Activated CD8-positive, alpha-beta memory T cell treated with anti-CD3 and anti-CD28 coated beads for 36 hours (primary cell): ENCODE results near the gene CACNA1I. TPM values are rescaled to one million over a fixed set of nuclear protein-coding genes. Genes with fewer than 3 reads are reported as not detected.

ENCODE experiments used
- CTCF ChIA-PET: fragments of 350-600 bp; sonication (Branson Sonifier 250); formaldehyde crosslinking; loops from one replicate; lab custom pipeline; 2021; ENCODE audit warnings: antibody characterized with exemption; lab: Charles Lee
- POLR2A ChIA-PET: fragments of 350-600 bp; sonication (Branson Sonifier 250); formaldehyde crosslinking; loops from one replicate; lab custom pipeline; 2021; ENCODE audit warnings: antibody characterized with exemption; lab: Charles Lee
- total RNA-seq, 2 experiments: library from RNA; stranded (reverse); gene quantifications; one replicate each; pipeline ENCODE4 v1.2.3, GENCODE V29; 2021

Gene CACNA1I
- total RNA-seq, 2 experiments from 2014 or later = 0.19 TPM

DNA sequence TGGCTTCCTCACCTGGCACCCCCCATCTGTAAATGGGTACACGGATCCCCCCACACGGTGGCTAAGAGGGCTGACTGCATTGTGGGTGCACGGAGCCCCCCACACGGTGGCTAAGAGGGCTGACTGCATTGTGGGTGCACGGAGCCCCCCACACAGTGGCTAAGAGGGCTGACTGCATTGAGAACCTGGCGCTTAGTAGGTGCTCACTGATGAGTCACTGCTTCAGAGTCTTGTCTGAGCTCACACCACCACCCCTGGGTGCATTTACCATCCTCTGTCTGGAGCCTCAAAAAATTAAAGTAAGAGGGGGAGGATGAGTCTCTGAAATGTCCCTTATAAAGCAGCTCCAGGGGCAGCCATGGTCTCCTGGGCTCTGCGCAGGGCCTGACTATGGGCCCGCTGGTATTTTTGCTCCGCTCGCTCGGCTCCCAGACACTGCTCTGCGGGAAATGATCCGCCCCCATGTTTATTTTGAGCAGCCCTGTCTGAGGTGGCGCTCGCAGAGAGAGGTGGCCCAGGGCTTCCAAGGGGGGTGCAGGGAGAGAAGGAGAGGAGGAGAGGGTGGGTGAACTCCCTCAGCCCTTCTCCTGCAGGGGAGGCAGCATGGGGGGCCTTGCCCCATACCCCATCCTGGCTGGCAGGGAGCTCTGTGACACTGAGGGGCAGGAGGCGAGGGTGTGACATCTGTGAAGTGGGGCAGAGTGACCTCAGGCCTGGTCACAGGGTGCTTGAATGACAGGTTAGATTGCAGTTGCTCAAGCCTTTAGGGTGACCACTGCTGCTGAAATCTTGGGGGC, 82.6 kb downstream of the CACNA1I start:
- POLR2A ChIA-PET = no interaction called here
- CTCF ChIA-PET = no interaction called here

DNA sequence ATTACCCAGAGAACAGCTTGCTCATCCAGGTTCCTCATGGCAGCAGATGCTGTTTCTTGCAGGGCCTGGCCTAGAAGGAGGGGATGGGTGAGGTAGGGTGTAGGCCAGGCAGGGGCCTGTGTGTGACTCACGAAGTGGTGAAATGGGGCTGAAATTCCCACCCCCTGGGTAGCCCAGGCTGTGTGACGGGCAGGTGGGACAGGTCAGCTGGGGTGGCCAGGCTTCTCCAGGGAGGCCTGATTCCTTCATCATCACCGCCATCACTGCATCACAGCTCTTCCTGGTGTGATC, 83.2 kb downstream of the CACNA1I start:
- ChIA-PET POLR2A (no interaction called here), CTCF (no interaction called here)

DNA sequence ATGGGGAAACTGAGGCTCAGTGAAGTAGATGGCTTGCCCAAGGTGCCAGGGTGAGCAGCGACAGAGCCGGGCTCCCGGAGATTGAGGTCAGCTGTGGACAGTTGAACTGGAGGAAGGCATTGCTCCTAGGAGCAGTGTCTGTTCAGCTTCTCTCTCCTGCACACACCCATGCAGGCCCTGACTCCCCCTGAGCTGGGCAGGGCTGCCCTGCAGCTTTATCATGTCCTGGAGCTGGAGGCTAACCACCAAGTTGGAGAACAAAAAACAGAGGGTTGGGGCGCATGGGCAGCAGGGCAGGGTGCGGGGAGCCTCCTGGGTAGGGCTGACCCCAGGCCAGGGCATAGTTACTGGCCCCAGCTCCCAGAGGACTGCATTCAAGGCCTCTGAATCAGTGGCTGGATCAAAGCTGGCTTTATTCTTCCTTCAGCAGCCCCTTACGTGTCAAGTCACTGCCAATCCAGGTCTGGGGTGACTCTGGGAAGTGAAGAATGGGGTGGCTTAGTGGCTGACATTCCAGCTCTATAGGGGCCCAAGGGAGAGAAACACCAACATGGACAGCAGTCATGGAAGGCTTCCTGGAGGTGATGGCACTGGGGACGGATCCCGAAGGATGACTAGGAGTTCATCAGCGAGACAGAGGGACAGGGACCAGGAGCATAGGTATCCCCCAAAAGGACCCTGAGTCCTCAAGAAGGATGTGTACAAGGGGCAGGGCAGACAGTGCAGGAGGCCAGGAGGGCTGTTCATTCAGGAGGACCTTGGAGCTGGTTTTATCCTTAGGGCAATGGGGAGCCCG, 83.8 kb downstream of the CACNA1I start:
- POLR2A ChIA-PET = no interaction called here
- CTCF ChIA-PET = no interaction called here

DNA sequence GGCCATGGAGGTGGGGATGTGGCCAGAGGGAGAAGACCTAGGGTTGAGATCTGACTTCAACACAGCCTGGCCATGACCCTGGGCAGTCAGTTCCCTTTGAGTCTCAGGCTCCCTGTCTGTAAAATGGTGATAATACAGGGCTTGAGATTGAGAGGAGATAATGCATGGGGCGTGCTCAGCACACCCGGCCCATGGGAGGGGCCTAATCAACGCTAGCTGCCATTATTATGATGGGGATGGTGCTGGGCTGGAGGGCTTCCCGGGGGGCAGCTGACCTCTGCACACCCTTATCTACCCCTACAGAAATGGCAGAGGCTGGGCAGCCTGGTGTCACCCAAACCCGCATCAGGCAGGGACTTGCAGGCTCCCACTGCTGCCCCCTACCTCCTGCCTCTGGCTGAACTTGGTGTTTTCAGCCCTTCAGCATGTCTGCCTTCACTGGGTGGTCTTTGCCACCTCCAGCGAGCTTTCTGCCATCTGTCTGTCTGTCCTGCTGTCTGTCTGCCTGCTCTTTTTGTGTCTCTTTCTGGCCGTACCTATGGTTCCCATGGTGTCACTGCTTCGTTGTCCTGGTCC, 84.5 kb downstream of the CACNA1I start:
- ChIA-PET CTCF (no interaction called here), POLR2A (no interaction called here)

DNA sequence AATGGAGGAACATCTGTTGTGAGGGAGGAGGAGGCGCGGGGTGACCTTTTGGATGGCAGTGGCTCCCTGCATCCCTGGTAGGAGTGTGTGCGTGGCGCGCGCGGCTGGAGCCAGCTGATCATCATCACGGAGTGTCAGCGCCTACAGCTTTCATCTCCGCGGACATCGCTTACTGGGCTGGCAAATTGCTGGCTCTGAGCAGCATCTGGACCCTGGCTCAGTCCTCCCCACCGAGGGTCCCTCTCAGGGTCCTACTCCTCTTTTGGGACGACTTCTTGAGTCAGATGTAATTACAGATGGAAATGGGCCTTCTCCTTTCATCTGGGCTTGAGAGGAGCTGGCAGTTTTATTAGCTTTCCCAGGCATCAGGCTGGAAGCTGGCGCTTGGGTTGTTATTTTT, 85.3 kb downstream of the CACNA1I start:
- CTCF ChIA-PET = interaction anchor here (1.4 kb wide), 1 partner anchor 154 kb away, joined by 3 read pairs; no protein-coding TSS in a partner anchor
- POLR2A ChIA-PET = interaction anchor here (0.6 kb wide), 1 partner anchor 1645 kb away, joined by 4 read pairs; no protein-coding TSS in a partner anchor

DNA sequence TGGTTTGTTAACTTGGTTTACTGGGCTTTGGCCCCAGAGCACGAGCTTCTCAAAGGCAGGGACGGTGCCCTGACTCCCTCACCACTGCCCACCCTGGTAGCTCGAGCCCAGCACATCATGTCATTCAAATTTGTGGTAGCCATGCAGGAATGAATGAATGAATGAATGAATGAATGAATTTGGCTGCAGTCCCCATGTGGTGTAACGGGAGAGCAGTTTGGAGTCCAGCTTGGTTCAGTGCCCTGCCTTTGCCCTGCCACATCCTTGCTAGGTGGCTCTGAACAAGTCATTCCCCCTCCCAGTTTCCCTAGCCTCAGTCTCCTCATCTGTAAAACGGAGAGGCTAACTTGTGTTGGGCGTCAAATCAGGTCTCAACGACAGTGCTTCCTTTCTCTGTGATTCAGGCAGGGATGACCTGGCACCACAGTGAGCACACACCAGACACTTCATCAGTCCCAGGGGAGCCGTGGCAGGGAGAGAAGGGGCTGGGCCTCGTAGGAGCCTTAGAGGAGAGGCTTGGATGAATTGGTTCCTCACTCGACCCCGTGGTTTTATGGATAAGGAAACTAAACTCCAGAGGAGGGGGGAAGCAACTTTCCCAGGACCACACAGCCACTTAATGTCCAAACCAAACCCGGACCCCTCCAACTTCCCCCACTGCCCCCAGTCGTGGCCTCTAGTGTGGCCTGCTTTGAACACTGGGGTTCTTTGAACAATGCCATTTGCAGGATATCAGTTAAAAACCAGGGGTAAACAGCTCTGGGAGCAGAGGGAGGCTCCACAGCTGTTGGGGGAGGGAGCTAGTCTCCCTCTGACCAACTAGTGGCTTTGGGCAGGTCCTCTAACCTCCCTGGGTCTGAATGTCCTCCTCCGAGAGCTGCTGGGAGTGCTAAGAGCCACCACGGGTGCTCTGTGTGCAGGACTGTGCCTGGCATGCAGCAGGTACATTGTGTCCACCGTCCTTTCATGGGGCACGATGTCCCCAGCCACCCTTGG, 86.2 kb downstream of the CACNA1I start:
- POLR2A ChIA-PET = no interaction called here
- CTCF ChIA-PET = interaction anchor here (1.4 kb wide), 1 partner anchor 153 kb away, joined by 3 read pairs; no protein-coding TSS in a partner anchor

DNA sequence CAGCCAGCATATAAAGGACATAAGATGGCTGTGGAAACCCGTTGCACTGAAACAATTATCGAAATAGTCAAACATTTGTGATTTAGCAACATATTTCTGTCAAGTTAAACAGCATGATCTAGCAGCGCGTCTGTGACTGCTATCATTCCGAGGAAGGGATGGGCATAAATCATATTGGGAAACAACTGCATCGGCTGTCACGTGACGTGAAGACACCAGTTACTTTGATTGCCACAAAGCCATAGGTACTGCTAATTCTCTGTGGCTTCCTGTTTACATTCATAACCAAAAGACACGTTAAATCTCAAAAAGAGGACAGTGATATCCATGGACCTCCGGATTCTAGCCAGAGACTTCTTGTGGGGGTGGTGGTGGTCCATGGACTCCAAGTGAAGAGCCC, 87.8 kb downstream of the CACNA1I start:
- POLR2A ChIA-PET = no interaction called here
- CTCF ChIA-PET = interaction anchor here (1.7 kb wide), 1 partner anchor 124 kb away, joined by 3 read pairs; no protein-coding TSS in a partner anchor

DNA sequence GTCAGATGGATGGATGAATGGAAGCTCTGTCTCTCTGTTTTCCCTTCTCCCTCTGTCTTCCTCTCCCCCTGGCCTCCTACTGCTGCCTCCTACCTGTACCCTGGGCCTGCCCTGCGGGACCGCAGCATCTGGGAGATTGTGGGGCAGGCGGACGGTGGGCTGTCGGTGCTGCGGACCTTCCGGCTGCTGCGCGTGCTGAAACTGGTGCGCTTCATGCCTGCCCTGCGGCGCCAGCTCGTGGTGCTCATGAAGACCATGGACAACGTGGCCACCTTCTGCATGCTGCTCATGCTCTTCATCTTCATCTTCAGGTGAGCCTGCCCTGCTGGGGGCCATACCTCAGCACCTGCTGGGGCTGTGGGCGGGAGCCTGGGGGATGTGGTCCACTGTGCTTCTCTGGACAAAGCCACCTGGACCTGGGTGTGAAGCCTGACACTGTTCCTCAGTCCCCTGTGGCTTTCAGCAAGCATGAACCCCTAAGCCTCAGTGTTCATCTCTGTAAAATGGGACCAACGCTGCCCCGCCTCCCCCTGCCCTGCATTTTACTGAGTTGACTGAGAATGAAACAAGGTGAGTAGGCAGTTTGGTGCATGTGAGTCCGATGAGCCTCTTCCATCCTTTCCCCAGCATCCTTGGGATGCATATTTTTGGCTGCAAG, 88.4 kb downstream of the CACNA1I start:
- POLR2A ChIA-PET = no interaction called here
- CTCF ChIA-PET = interaction anchor here (1.7 kb wide), 1 partner anchor 124 kb away, joined by 3 read pairs; no protein-coding TSS in a partner anchor

DNA sequence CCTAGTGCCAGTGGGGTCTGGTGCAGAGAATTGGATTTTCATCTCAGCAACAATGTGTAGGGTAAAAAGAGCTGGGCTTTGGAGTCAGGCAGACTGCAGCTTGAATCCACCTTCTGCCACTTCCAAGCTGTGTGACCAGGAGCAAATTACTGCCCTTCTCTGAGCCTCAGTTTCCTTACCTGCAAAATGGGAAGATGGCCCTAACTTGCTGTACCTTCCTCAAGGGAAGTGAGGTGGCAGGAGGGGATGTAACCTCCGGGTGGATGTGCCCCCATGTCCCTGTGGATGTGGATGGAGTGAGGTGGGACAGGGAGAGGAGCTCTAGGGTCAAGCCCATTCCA, 90.9 kb downstream of the CACNA1I start:
- CTCF ChIA-PET = no interaction called here

DNA sequence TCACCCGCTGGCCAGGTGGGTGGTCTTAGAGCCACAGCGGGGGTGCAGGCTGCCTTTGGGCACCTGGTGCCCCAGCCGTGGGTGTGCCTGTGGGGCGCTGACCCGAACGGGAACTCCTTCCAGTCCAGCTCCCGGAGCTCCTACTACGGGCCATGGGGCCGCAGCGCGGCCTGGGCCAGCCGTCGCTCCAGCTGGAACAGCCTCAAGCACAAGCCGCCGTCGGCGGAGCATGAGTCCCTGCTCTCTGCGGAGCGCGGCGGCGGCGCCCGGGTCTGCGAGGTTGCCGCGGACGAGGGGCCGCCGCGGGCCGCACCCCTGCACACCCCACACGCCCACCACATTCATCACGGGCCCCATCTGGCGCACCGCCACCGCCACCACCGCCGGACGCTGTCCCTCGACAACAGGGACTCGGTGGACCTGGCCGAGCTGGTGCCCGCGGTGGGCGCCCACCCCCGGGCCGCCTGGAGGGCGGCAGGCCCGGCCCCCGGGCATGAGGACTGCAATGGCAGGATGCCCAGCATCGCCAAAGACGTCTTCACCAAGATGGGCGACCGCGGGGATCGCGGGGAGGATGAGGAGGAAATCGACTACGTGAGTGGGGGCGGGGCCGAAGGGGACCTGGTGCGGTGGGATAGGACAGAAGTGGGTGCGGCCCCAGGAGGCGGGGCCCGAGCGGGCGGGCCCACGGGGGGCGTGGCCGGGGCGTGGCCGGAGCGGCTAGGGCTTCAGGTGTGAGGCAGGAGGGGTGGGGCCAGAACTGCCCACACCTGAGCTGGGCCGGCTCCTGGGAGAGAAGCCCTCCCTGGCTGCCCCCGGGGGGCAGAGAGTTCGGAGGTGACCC, 91.5 kb downstream of the CACNA1I start:
- ChIA-PET CTCF (no interaction called here), POLR2A (interaction anchor here (0.7 kb wide), 1 partner anchor 270 kb away, joined by 3 read pairs; no protein-coding TSS in a partner anchor)

More for the DNA sequence above, 90.9 kb downstream of the CACNA1I start:
- POLR2A ChIA-PET = interaction anchor here (0.7 kb wide), 1 partner anchor 271 kb away, joined by 3 read pairs; no protein-coding TSS in a partner anchor

DNA sequence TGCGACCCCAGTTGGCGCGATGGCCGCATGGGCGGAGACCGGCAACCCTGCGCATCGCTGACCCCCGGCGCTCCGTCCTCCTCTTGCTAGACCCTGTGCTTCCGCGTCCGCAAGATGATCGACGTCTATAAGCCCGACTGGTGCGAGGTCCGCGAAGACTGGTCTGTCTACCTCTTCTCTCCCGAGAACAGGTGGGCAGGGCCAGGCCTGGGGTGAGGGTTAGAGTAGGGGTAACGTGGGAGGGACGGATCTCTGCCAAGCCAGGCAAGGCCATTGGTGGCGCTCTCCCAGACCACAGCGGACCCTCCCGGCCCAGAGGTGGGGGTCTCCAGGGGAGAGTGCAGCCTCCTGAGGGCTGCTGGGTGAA, 92.1 kb downstream of the CACNA1I start:
- ChIA-PET CTCF (no interaction called here), POLR2A (no interaction called here)

DNA sequence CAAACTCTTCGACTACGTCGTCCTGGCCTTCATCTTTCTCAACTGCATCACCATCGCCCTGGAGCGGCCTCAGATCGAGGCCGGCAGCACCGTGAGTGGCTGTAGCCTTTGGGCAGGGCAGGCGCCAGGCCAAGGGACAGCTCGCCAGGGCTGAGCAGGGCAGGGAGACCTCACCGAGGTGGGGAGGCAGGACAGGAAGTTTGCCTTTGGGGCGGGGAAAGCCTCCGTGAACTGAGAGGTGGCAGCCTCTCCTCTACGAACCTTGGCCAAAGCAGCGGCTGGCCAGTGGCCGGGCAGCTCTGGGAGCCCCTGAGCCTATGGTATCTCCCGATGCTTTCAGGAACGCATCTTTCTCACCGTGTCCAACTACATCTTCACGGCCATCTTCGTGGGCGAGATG, 93.2 kb downstream of the CACNA1I start:
- ChIA-PET POLR2A (no interaction called here), CTCF (no interaction called here)

DNA sequence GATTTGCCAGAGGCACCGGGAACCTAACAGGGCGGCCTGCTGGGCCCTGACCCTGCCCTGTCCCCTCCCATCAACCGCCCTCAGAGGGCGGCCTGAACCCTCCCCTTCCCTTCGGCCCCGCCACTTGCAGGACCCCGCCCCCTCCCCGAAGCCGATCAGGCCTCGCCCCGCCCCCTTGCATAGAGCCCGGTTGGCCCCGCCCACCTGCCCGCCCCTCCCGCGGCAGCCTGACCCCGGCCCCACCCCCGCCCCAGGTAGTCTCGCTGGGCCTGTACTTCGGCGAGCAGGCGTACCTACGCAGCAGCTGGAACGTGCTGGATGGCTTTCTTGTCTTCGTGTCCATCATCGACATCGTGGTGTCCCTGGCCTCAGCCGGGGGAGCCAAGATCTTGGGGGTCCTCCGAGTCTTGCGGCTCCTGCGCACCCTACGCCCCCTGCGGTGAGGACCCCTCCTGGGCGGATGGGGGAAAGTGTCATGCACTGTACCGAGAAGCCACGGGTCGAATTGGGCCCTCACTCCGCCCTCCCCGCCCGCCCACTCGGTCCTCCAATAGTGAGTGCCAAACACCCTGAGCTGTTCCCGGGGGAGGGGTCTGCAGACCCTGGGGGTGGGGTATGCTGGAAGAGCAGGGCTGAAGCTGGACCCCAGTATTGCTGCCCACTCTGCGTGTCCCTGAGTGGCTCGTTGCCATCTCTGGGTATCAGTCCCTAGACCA, 94.1 kb downstream of the CACNA1I start:
- CTCF ChIA-PET = interaction anchor here (0.5 kb wide), 1 partner anchor 343 kb away, joined by 3 read pairs; no protein-coding TSS in a partner anchor
- POLR2A ChIA-PET = no interaction called here

DNA sequence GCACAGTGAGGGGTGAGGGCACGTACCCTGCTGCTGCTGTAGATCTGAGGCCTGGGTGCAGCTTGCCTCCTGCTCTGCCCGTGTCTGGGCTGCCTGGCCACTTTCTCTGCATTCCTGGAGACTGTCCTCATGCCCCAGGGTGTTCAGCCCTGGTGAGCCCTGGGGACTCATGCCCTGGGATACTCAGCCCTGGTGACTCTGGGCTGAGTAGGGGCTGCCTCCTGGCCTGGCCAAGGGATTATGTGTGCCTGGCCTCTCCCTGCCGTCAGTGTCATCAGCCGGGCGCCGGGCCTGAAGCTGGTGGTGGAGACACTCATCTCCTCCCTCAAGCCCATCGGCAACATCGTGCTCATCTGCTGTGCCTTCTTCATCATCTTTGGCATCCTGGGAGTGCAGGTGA, 94.7 kb downstream of the CACNA1I start:
- CTCF ChIA-PET = interaction anchor here (0.5 kb wide), 1 partner anchor 342 kb away, joined by 3 read pairs; no protein-coding TSS in a partner anchor
- POLR2A ChIA-PET = no interaction called here

DNA sequence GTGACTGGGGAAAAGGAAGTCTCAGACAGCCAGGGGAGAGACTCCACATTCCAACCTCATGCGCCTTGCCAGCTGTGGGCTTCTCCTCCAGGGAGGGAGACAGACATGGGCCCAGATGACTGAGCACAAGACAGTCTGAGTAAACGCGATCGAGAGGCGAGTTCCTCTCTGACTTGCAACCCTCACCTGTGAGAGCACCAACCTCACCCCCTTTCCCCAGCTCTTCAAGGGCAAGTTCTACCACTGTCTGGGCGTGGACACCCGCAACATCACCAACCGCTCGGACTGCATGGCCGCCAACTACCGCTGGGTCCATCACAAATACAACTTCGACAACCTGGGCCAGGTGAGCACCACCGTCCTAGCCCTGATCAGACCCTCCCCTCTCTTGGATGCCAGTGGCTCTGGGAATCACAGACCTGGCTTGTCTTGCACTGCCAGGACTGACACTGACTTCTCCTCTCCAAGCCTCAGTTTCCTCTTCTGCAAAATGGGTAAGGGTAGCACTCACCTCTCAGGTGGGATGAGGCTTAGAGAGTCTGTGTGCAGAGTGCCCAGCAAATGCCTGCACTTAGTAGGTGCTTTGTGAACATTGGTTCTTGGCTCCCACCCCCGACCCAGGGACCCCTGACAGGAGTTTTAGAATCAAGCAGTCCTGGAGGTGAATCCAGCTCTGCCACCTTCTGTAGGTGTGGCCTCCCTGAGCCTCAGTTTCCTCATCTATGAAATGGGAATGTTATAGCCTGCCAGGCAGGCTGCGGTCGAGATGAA, 95.3 kb downstream of the CACNA1I start:
- ChIA-PET POLR2A (no interaction called here), CTCF (no interaction called here)

DNA sequence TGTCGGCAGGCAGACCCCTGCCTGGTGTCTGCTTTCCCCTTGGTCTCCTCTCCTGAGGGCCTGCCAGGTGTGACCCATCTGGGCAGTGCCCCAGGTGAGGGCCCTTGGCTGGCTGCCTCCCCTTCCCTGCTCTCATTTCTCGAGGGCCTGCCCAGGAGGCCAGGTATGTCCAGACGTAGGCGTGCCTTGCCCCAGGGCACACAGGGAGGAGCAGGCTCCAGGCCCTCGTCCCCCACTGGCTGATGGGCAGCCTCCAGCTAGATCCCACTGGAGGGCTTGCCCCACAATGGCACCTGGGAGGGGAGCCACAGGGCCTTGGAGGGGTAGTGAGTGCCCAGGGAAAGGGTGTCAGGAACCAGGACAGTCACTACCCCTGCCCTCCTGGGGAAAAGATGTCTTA, 95.9 kb downstream of the CACNA1I start:
- ChIA-PET CTCF (no interaction called here), POLR2A (no interaction called here)
